ENCODE measurements around the gene MRPL37. TPM values are rescaled to one million over a fixed set of nuclear protein-coding genes. Genes with fewer than 3 reads are reported as not detected.
A peak's percentile ranks its signal among the peaks of the same experiment; 100 is the strongest.

MRPL37 gene
- polyA plus RNA-seq (2013), result 76.0 and 77.4 TPM in 2 replicates

DNA sequence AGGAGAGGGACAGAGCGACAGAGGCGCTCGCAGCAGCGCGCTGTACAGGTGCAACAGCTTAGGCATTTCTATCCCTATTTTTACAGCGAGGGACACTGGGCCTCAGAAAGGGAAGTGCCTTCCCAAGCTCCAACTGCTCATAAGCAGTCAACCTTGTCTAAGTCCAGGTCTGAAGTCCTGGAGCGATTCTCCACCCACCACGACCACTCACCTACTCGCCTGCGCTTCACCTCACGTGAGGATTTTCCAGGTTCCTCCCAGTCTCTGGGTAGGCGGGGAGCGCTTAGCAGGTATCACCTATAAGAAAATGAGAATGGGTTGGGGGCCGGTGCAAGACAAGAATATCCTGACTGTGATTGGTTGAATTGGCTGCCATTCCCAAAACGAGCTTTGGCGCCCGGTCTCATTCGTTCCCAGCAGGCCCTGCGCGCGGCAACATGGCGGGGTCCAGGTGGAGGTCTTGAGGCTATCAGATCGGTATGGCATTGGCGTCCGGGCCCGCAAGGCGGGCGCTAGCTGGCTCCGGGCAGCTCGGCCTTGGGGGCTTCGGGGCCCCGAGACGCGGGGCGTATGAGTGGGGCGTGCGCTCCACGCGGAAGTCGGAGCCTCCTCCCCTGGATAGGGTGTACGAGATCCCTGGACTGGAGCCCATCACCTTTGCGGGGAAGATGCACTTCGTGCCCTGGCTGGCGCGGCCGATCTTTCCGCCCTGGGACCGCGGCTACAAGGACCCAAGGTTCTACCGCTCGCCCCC is at the start of gene MRPL37, which contains the start of gene CYB5RL:
Gene MRPL37 (plus strand): TSS at position 403 of the 754 bp plus-strand sequence. CDS start 77 bp downstream, at position 480.
Gene CYB5RL (minus strand): TSS at position 266 of the 754 bp plus-strand sequence. CDS start 4,414 bp downstream, outside the sequence.
- H2BK120ac ChIP-seq (ENCODE audit: insufficient read depth, low read length, poor library complexity), result peak within 1 kb of the TSS; percentile 83
- H3K4me2 ChIP-seq (ENCODE audit: low read length), result peak within 1 kb of the TSS; percentile 72
- no peaks in the 10 kb centered on the region for H3K27me3 ChIP-seq (ENCODE audit: insufficient read depth, low read length)
- H4K8ac ChIP-seq (ENCODE audit: low read depth, low read length), result peak within 1 kb of the TSS; percentile 97
- no peak within 1 kb of the TSS for H3K23ac ChIP-seq (ENCODE audit: low read length)
- H3K4me1 ChIP-seq (ENCODE audit: control insufficient read depth in 1 of 2, insufficient read depth in 2 of 2, low read length in 2 of 2), result peaks cover 3 to 7% of the 10 kb centered on the region in 2 experiments
- peak within 1 kb of the TSS; percentile 67 for H2AK5ac ChIP-seq (ENCODE audit: low read length)
- H2AFZ ChIP-seq (ENCODE audit: insufficient read depth, low read length, poor library complexity), result peak within 1 kb of the TSS; percentile 54
- no peak within 1 kb of the TSS for H3K27ac ChIP-seq (ENCODE audit: low read depth, low read length)
- peak within 1 kb of the TSS; percentile 83 for H3K4ac ChIP-seq (ENCODE audit: low read depth, low read length)
- peak within 1 kb of the TSS; percentile 85 for H4K91ac ChIP-seq (ENCODE audit: low read depth, low read length)
- peaks cover 1 to 5% of the 10 kb centered on the region in 2 experiments for H3K36me3 ChIP-seq (ENCODE audit: control insufficient read depth in 1 of 2, insufficient read depth in 2 of 2, low read length in 2 of 2)
- peak within 1 kb of the TSS; percentile 75 for H4K12ac ChIP-seq (ENCODE audit: low read depth, low read length)
- H2BK12ac ChIP-seq (ENCODE audit: low read length), result no peak within 1 kb of the TSS
- peaks cover 7% of the 10 kb centered on the region for H3K79me2 ChIP-seq (ENCODE audit: control insufficient read depth, insufficient read depth, low read length, poor library complexity)
- peak within 1 kb of the TSS; percentile 49 for H2BK5ac ChIP-seq (ENCODE audit: low read depth, low read length, poor library complexity)
- no peaks in the 10 kb centered on the region for H3K9me3 ChIP-seq (ENCODE audit: insufficient read depth, low read depth, low read length)
- H3K14ac ChIP-seq (ENCODE audit: low read length), result peak within 1 kb of the TSS; percentile 90
- H3K79me1 ChIP-seq (ENCODE audit: low read length), result peaks cover 6% of the 10 kb centered on the region
- WGBS (ENCODE audit: extremely low coverage, insufficient coverage, insufficient read length), result no CpG with 5 or more reads among the region's 51 CpGs
- peak; percentile 94 to 98 for DNase-seq
- peak within 1 kb of the TSS; percentile 90 for H3K9ac ChIP-seq (ENCODE audit: low read length)
- H3K4me3 ChIP-seq (ENCODE audit: low read depth, low read length), result peak within 1 kb of the TSS; percentile 88
- H3K18ac ChIP-seq (ENCODE audit: low read length), result peak within 1 kb of the TSS; percentile 84

DNA sequence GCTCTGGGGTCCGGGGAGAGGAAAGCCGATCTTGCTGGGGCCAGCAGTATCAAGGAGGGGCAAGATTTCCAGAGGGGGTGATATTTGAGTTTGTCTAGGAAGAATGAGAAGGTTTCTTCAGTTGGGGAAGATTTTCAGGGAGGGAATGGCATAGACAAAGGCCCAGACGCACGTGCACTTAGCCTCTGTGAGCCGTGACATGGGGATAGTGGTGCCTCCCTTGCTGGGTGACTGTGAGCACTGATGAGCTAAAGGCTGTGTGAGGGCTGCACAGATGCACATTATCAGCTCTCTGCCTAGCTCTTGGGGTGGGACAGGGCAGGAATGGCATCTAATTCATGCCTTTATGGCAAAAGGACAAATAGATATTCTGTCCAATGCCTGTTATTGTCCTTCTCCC is 49.0 kb upstream of the MRPL37 start:
- Histone ChIP-seq H3K4me3 (ENCODE audit: low read depth, low read length) (no peak overlapping the region), H3K9ac (ENCODE audit: low read length) (no peak overlapping the region), H4K12ac (ENCODE audit: low read depth, low read length) (no peak overlapping the region), H3K79me1 (ENCODE audit: low read length) (no peaks in the 10 kb centered on the region), H3K36me3 (ENCODE audit: control insufficient read depth in 1 of 2, insufficient read depth in 2 of 2, low read length in 2 of 2) (no peaks in the 10 kb centered on the region), H3K4ac (ENCODE audit: low read depth, low read length) (no peak overlapping the region), H3K23ac (ENCODE audit: low read length) (no peak overlapping the region), H3K9me3 (ENCODE audit: insufficient read depth, low read depth, low read length) (no peaks in the 10 kb centered on the region), H3K79me2 (ENCODE audit: control insufficient read depth, insufficient read depth, low read length, poor library complexity) (no peaks in the 10 kb centered on the region), H2AFZ (ENCODE audit: insufficient read depth, low read length, poor library complexity) (no peak overlapping the region), H4K8ac (ENCODE audit: low read depth, low read length) (no peak overlapping the region), H3K14ac (ENCODE audit: low read length) (no peak overlapping the region), H3K4me2 (ENCODE audit: low read length) (no peak overlapping the region), H3K18ac (ENCODE audit: low read length) (no peak overlapping the region), H3K4me1 (ENCODE audit: control insufficient read depth in 1 of 2, insufficient read depth in 2 of 2, low read length in 2 of 2) (peaks cover 9% of the 10 kb centered on the region in 2 experiments), H2BK120ac (ENCODE audit: insufficient read depth, low read length, poor library complexity) (no peak overlapping the region), H2BK12ac (ENCODE audit: low read length) (no peak overlapping the region), H2BK5ac (ENCODE audit: low read depth, low read length, poor library complexity) (no peak overlapping the region), H4K91ac (ENCODE audit: low read depth, low read length) (no peak overlapping the region), H3K27me3 (ENCODE audit: insufficient read depth, low read length) (no peaks in the 10 kb centered on the region), H3K27ac (ENCODE audit: low read depth, low read length) (no peak overlapping the region), H2AK5ac (ENCODE audit: low read length) (no peak overlapping the region)
- WGBS (ENCODE audit: extremely low coverage, insufficient coverage, insufficient read length), result no CpG with 5 or more reads among the region's 5 CpGs
- no peak for DNase-seq

DNA sequence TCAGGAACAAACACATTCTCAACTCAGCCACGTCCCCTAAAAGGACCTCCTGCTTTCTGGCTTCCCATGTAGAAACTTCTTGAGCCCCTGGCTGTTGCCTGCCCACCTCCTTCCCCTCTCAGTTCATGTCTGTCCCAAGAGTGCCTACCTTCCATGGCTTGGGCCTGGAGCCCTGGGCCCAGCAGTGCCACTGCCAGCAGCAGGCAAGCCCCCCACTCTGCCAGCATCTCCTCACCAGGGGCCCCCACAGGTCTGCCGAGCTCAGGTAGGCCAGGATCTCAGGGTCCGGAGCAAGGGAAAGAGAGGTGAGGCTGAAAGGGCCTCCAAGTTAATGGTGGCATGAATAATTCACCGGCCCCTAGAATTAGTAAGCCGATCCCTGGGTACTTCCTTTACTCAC is 47.3 kb upstream of the MRPL37 start, which contains the start of gene CDCP2:
Gene CDCP2 (minus strand): TSS at position 305 of the 400 bp plus-strand sequence. CDS start 78 bp downstream, at position 227.
- H3K4ac ChIP-seq (ENCODE audit: low read depth, low read length), result no peak within 1 kb of the TSS
- H2AFZ ChIP-seq (ENCODE audit: insufficient read depth, low read length, poor library complexity), result no peak within 1 kb of the TSS
- WGBS (ENCODE audit: extremely low coverage, insufficient coverage, insufficient read length), result no CpG with 5 or more reads among the region's 5 CpGs
- no peaks in the 10 kb centered on the region for H3K27me3 ChIP-seq (ENCODE audit: insufficient read depth, low read length)
- no peak within 1 kb of the TSS for H2BK120ac ChIP-seq (ENCODE audit: insufficient read depth, low read length, poor library complexity)
- no peak within 1 kb of the TSS for H3K9ac ChIP-seq (ENCODE audit: low read length)
- DNase-seq, result no peak
- H3K79me1 ChIP-seq (ENCODE audit: low read length), result no peaks in the 10 kb centered on the region
- H4K91ac ChIP-seq (ENCODE audit: low read depth, low read length), result no peak within 1 kb of the TSS
- no peak within 1 kb of the TSS for H3K18ac ChIP-seq (ENCODE audit: low read length)
- H3K4me2 ChIP-seq (ENCODE audit: low read length), result no peak within 1 kb of the TSS
- H3K27ac ChIP-seq (ENCODE audit: low read depth, low read length), result no peak within 1 kb of the TSS
- peaks cover 9% of the 10 kb centered on the region in 2 experiments for H3K4me1 ChIP-seq (ENCODE audit: control insufficient read depth in 1 of 2, insufficient read depth in 2 of 2, low read length in 2 of 2)
- H2AK5ac ChIP-seq (ENCODE audit: low read length), result peak within 1 kb of the TSS; percentile 11
- no peaks in the 10 kb centered on the region for H3K9me3 ChIP-seq (ENCODE audit: insufficient read depth, low read depth, low read length)
- no peak within 1 kb of the TSS for H3K14ac ChIP-seq (ENCODE audit: low read length)
- H2BK5ac ChIP-seq (ENCODE audit: low read depth, low read length, poor library complexity), result no peak within 1 kb of the TSS
- H3K79me2 ChIP-seq (ENCODE audit: control insufficient read depth, insufficient read depth, low read length, poor library complexity), result no peaks in the 10 kb centered on the region
- no peak within 1 kb of the TSS for H3K4me3 ChIP-seq (ENCODE audit: low read depth, low read length)
- no peak within 1 kb of the TSS for H4K12ac ChIP-seq (ENCODE audit: low read depth, low read length)
- peak within 1 kb of the TSS; percentile 67 for H2BK12ac ChIP-seq (ENCODE audit: low read length)
- no peaks in the 10 kb centered on the region for H3K36me3 ChIP-seq (ENCODE audit: control insufficient read depth in 1 of 2, insufficient read depth in 2 of 2, low read length in 2 of 2)
- H3K23ac ChIP-seq (ENCODE audit: low read length), result no peak within 1 kb of the TSS
- H4K8ac ChIP-seq (ENCODE audit: low read depth, low read length), result no peak within 1 kb of the TSS

DNA sequence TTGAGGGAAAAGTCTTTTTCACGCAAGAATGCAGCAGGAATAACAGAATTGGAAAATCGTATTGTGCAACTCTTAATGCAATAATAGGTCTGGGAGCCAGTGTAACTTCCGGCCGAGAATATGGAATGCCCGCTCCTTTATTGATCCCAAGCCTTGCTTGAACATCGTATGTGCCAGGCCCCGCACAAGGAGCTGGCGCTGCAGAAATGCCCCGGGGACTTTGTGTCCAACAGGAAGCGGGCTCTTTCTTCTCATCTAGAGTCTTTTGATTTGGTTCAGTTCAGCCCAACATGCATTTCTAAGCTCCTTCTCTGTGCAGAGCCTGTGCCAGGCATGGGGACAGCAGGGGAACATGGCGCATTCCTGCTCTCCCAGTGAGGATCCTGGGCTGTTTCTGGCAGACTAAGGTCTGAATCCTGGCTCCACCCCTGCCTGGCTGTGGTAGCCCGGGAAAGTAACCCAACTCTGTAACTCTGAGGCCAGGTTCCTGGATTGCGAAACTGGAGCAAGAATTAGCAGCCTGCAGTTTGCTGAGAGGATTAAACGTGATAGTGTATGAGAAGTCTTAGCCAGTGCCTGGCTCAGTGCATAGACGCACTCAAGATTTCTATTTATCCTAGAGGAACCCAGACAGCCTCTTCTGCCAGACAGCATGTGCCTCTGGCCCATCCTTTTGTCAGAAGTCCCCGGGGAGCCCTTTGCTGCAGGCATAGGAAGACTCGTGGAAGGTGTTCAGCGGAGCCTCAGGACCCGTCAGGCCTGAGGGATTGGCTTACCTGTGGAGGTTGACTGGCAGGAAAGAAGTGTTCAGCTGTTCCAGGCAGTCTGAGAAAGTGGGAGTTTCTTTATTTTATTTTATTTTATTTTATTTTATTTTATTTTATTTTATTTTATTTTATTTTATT is 46.2 kb upstream of the MRPL37 start:
- Histone ChIP-seq H4K91ac (ENCODE audit: low read depth, low read length) (no peak overlapping the region), H3K79me2 (ENCODE audit: control insufficient read depth, insufficient read depth, low read length, poor library complexity) (no peaks in the 10 kb centered on the region), H3K9ac (ENCODE audit: low read length) (no peak overlapping the region), H2BK5ac (ENCODE audit: low read depth, low read length, poor library complexity) (no peak overlapping the region), H3K14ac (ENCODE audit: low read length) (peak overlapping the region; percentile 34), H4K12ac (ENCODE audit: low read depth, low read length) (no peak overlapping the region), H3K4ac (ENCODE audit: low read depth, low read length) (no peak overlapping the region), H2BK12ac (ENCODE audit: low read length) (no peak overlapping the region), H3K27me3 (ENCODE audit: insufficient read depth, low read length) (no peaks in the 10 kb centered on the region), H2AFZ (ENCODE audit: insufficient read depth, low read length, poor library complexity) (no peak overlapping the region), H3K4me1 (ENCODE audit: control insufficient read depth in 1 of 2, insufficient read depth in 2 of 2, low read length in 2 of 2) (peaks cover 9% of the 10 kb centered on the region in 2 experiments), H3K27ac (ENCODE audit: low read depth, low read length) (no peak overlapping the region), H3K4me2 (ENCODE audit: low read length) (no peak overlapping the region), H3K4me3 (ENCODE audit: low read depth, low read length) (no peak overlapping the region), H2BK120ac (ENCODE audit: insufficient read depth, low read length, poor library complexity) (no peak overlapping the region), H3K9me3 (ENCODE audit: insufficient read depth, low read depth, low read length) (no peaks in the 10 kb centered on the region), H3K18ac (ENCODE audit: low read length) (no peak overlapping the region), H4K8ac (ENCODE audit: low read depth, low read length) (no peak overlapping the region), H2AK5ac (ENCODE audit: low read length) (no peak overlapping the region), H3K79me1 (ENCODE audit: low read length) (no peaks in the 10 kb centered on the region), H3K36me3 (ENCODE audit: control insufficient read depth in 1 of 2, insufficient read depth in 2 of 2, low read length in 2 of 2) (no peaks in the 10 kb centered on the region), H3K23ac (ENCODE audit: low read length) (no peak overlapping the region)
- peak in 1 of 2 donors; percentile 46 for DNase-seq
- WGBS (ENCODE audit: extremely low coverage, insufficient coverage, insufficient read length), result no CpG with 5 or more reads among the region's 19 CpGs

All from trophoblast cell (in vitro differentiated cells and primary cell).